Neural progenitor cell (in vitro differentiated cells): ENCODE data around the gene AZIN2. TPM values are rescaled to one million over a fixed set of nuclear protein-coding genes. Genes with fewer than 3 reads are reported as not detected.

Source experiments
- DNase-seq: peaks from one replicate; pipeline ENCODE4 v3.0.0-alpha.2; 2016; ENCODE audit warnings: low spot score
- H2AFZ ChIP-seq: fragments of 200-600 bp; sonication (generic); replicated peaks from 2 replicates; pipeline ENCODE4 v1.6.1; 2016; ENCODE audit warnings: antibody characterized with exemption
- H3F3A ChIP-seq: fragments of 200-600 bp; sonication (generic); 2 replicates; pipeline ENCODE4 v1.6.1; 2016; ENCODE audit warnings: antibody characterized with exemption, low read depth
- H3K27ac ChIP-seq: fragments of 200-600 bp; sonication (generic); 2 replicates; pipeline ENCODE4 v1.5.1; 2016; ENCODE audit warnings: mild to moderate bottlenecking
- H3K27me3 ChIP-seq: fragments of 200-600 bp; sonication (generic); 2 replicates; pipeline ENCODE4 v1.6.1; 2016; ENCODE audit warnings: mild to moderate bottlenecking, moderate library complexity
- H3K36me3 ChIP-seq: fragments of 200-600 bp; sonication (generic); 2 replicates; pipeline ENCODE4 v1.5.1; 2016
- H3K4me1 ChIP-seq: fragments of 200-600 bp; sonication (generic); 2 replicates; pipeline ENCODE4 v1.6.1; 2016; ENCODE audit warnings: mixed run types
- H3K4me2 ChIP-seq: fragments of 200-600 bp; sonication (generic); 2 replicates; pipeline ENCODE4 v1.6.1; 2016
- H3K4me3 ChIP-seq: fragments of 200-600 bp; sonication (generic); 2 replicates; pipeline ENCODE4 v1.5.1; 2016
- H3K79me2 ChIP-seq: fragments of 200-600 bp; sonication (generic); 2 replicates; pipeline ENCODE4 v1.6.1; 2016; ENCODE audit warnings: low read depth
- H3K9ac ChIP-seq: fragments of 200-600 bp; sonication (generic); 2 replicates; pipeline ENCODE4 v1.6.1; 2016
- H3K9me3 ChIP-seq: fragments of 200-600 bp; sonication (generic); 2 replicates; pipeline ENCODE4 v1.5.1; 2016; ENCODE audit warnings: low read depth
- H4K20me1 ChIP-seq: fragments of 200-600 bp; sonication (generic); 2 replicates; pipeline ENCODE4 v1.6.1; 2016; ENCODE audit warnings: low read depth
- H3K27ac Mint-ChIP-seq: 3 replicates; pipeline ENCODE4 v1.8.0; 2021; ENCODE audit warnings: mixed read lengths
- H3K27me3 Mint-ChIP-seq: 2 replicates; pipeline ENCODE4 v1.8.0; 2022; ENCODE audit warnings: low read depth, mild to moderate bottlenecking, inconsistent platforms, moderate library complexity, mixed read lengths; ENCODE audit not compliant: insufficient read depth
- H3K36me3 Mint-ChIP-seq: 3 replicates; pipeline ENCODE4 v1.8.0; 2021; ENCODE audit warnings: mixed read lengths
- H3K4me1 Mint-ChIP-seq: 3 replicates; pipeline ENCODE4 v1.8.0; 2021; ENCODE audit warnings: mixed read lengths
- H3K4me3 Mint-ChIP-seq: 3 replicates; pipeline ENCODE4 v1.8.0; 2021; ENCODE audit warnings: mild to moderate bottlenecking, moderate library complexity, mixed read lengths
- H3K9me3 Mint-ChIP-seq: 3 replicates; pipeline ENCODE4 v1.8.0; 2020; ENCODE audit warnings: mixed read lengths
- CTCF ChIP-seq: fragments of 200-600 bp; sonication (generic); IDR thresholded peaks from 2 replicates; pipeline ENCODE4 v1.5.1; 2017; ENCODE audit warnings: antibody characterized with exemption, mild to moderate bottlenecking
- EZH2 ChIP-seq: fragments of 200-600 bp; sonication (generic); IDR thresholded peaks from 2 replicates; pipeline ENCODE4 v1.6.1; 2017; ENCODE audit warnings: antibody characterized with exemption, mild to moderate bottlenecking, moderate library complexity
- EZH2phosphoT487 ChIP-seq: fragments of 200-600 bp; sonication (generic); IDR thresholded peaks from 2 replicates; pipeline ENCODE4 v1.6.1; 2017; ENCODE audit warnings: antibody characterized with exemption
- total RNA-seq: library from RNA; depleted of rRNA; stranded (reverse); fragments of >200 nt; gene quantifications from 2 replicates; pipeline ENCODE4 v1.2.3, GENCODE V29; 2015; ENCODE audit warnings: low replicate concordance

Gene AZIN2
- total RNA-seq, 1 donor from 2014 or later = 1.3 TPM

GRCh38 chr1:33146003-33146402, 65.0 kb downstream of the AZIN2 start:
- Histone ChIP-seq H3K27me3 (no peaks in the 10 kb centered on the region), H3K27ac (no peak overlapping the region), H3K9ac (no peak overlapping the region), H4K20me1 (peaks cover 4% of the 10 kb centered on the region), H3K36me3 (no peaks in the 10 kb centered on the region), H3K79me2 (no peaks in the 10 kb centered on the region), H3K4me3 (no peak overlapping the region), H3F3A (peaks cover 13% of the 10 kb centered on the region), H3K9me3 (no peaks in the 10 kb centered on the region), H3K4me1 (peaks cover 17% of the 10 kb centered on the region), H2AFZ (no peak overlapping the region), H3K4me2 (no peak overlapping the region)
- Mint-ChIP-seq H3K36me3 (peaks cover 2% of the 10 kb centered on the region), H3K27me3 (peaks cover 9% of the 10 kb centered on the region), H3K27ac (no peak overlapping the region), H3K4me3 (no peak overlapping the region), H3K4me1 (peaks cover 23% of the 10 kb centered on the region), H3K9me3 (no peaks in the 10 kb centered on the region)
- TF ChIP-seq EZH2 (no peak), CTCF (no peak), EZH2phosphoT487 (no peak)
- DNase-seq = no peak

GRCh38 chr1:33147275-33147996, 66.5 kb downstream of the AZIN2 start:
- Histone ChIP-seq H3K27me3 (no peaks in the 10 kb centered on the region), H3K4me2 (no peak overlapping the region), H3K79me2 (no peaks in the 10 kb centered on the region), H3K27ac (no peak overlapping the region), H3K36me3 (no peaks in the 10 kb centered on the region), H3K4me1 (peaks cover 32% of the 10 kb centered on the region), H3K4me3 (no peak overlapping the region), H2AFZ (no peak overlapping the region), H3F3A (peaks cover 28% of the 10 kb centered on the region), H4K20me1 (peaks cover 10% of the 10 kb centered on the region), H3K9ac (no peak overlapping the region), H3K9me3 (no peaks in the 10 kb centered on the region)
- Mint-ChIP-seq H3K4me1 (peaks cover 32% of the 10 kb centered on the region), H3K27ac (no peak overlapping the region), H3K27me3 (peaks cover 6% of the 10 kb centered on the region), H3K36me3 (peaks cover 2% of the 10 kb centered on the region), H3K9me3 (no peaks in the 10 kb centered on the region), H3K4me3 (no peak overlapping the region)
- TF ChIP-seq EZH2 = no peak
- no peak for TF ChIP-seq EZH2phosphoT487
- TF ChIP-seq CTCF = no peak
- no peak for DNase-seq

- Histone ChIP-seq H3K27ac (no peak overlapping the region), H3K4me2 (no peak overlapping the region), H3K4me1 (peaks cover 36% of the 10 kb centered on the region), H3K9me3 (no peaks in the 10 kb centered on the region), H2AFZ (no peak overlapping the region), H3F3A (peaks cover 33% of the 10 kb centered on the region), H3K9ac (no peak overlapping the region), H3K4me3 (no peak overlapping the region), H4K20me1 (peaks cover 10% of the 10 kb centered on the region), H3K79me2 (no peaks in the 10 kb centered on the region), H3K27me3 (no peaks in the 10 kb centered on the region), H3K36me3 (no peaks in the 10 kb centered on the region)
- peaks cover 10% of the 10 kb centered on the region for H3K27me3 Mint-ChIP-seq
- peak; percentile 54 for DNase-seq
- peaks cover 36% of the 10 kb centered on the region for H3K4me1 Mint-ChIP-seq
- TF ChIP-seq CTCF (peak; percentile 57), EZH2phosphoT487 (no peak)
- no peaks in the 10 kb centered on the region for H3K9me3 Mint-ChIP-seq
- H3K27ac Mint-ChIP-seq = no peak overlapping the region
- H3K36me3 Mint-ChIP-seq = peaks cover 2% of the 10 kb centered on the region
- H3K4me3 Mint-ChIP-seq = no peak overlapping the region
Observed at GRCh38 chr1:33147997-33148314, 67.0 kb downstream of the AZIN2 start.
